ENCODE measurements around the gene GLT8D1. TPM values are rescaled to one million over a fixed set of nuclear protein-coding genes. Genes with fewer than 3 reads are reported as not detected.

GLT8D1 gene
- total and polyA plus RNA-seq, 2 experiments from 2014 or later, result 30.0 to 40.8 TPM

DNA sequence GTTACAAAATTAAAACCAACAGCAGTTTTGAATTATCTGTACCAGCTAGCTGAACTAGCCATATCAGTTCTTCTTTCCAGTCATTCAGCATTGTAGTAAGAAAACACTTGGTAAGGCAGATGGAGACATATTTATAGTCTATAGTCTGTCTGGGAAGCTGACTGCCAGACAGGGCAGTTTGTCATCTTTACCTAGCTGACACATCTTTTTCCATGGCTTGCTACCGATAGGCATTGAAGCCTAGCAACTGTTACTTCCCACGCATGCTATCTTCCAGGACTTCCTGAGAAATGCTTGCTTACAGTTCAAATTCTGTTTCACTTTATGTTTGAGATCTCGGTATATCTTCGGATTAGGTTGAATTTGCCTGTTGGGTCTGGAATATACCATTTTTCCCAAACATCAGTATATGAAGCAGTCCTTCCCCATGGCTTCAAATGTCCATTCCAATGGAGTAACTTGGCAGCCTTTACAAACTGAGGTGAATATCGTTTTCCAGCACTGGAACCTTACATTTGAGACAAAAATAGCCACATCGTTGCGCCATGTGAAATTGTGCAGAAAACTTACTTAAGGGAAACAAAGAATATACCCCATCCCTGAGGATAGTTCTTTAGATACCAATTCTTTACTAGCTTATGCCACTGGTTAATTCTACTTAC is 10.9 kb downstream of the GLT8D1 start:
- Mint-ChIP-seq H3K4me3 (no peak overlapping the region), H3K27ac (no peak overlapping the region)

More for the DNA sequence above, 10.9 kb downstream of the GLT8D1 start:
- no peak overlapping the region for H3K4me2 ChIP-seq
- H3F3A ChIP-seq (replicated peaks; ENCODE audit: low read depth), result peaks cover 71% of the 10 kb centered on the region
- DNase-seq (ENCODE audit: low spot score) (no peak), ATAC-seq (no peak)
- no peak overlapping the region for H3K4me3 ChIP-seq
- H3K4me1 Mint-ChIP-seq, result no peaks in the 10 kb centered on the region
- H3K9me2 ChIP-seq (ENCODE audit: insufficient read depth), result no peaks in the 10 kb centered on the region
- TF ChIP-seq STAT1 (IDR thresholded peaks at IDR 0.05; ENCODE audit: unreplicated experiment) (no peak), EZH2 (IDR thresholded peaks at IDR 0.05; ENCODE audit: low read depth, unreplicated experiment) (no peak), JUNB (IDR thresholded peaks at IDR 0.05; ENCODE audit: unreplicated experiment) (no peak)
- TF ChIP-seq, protein P1, sequence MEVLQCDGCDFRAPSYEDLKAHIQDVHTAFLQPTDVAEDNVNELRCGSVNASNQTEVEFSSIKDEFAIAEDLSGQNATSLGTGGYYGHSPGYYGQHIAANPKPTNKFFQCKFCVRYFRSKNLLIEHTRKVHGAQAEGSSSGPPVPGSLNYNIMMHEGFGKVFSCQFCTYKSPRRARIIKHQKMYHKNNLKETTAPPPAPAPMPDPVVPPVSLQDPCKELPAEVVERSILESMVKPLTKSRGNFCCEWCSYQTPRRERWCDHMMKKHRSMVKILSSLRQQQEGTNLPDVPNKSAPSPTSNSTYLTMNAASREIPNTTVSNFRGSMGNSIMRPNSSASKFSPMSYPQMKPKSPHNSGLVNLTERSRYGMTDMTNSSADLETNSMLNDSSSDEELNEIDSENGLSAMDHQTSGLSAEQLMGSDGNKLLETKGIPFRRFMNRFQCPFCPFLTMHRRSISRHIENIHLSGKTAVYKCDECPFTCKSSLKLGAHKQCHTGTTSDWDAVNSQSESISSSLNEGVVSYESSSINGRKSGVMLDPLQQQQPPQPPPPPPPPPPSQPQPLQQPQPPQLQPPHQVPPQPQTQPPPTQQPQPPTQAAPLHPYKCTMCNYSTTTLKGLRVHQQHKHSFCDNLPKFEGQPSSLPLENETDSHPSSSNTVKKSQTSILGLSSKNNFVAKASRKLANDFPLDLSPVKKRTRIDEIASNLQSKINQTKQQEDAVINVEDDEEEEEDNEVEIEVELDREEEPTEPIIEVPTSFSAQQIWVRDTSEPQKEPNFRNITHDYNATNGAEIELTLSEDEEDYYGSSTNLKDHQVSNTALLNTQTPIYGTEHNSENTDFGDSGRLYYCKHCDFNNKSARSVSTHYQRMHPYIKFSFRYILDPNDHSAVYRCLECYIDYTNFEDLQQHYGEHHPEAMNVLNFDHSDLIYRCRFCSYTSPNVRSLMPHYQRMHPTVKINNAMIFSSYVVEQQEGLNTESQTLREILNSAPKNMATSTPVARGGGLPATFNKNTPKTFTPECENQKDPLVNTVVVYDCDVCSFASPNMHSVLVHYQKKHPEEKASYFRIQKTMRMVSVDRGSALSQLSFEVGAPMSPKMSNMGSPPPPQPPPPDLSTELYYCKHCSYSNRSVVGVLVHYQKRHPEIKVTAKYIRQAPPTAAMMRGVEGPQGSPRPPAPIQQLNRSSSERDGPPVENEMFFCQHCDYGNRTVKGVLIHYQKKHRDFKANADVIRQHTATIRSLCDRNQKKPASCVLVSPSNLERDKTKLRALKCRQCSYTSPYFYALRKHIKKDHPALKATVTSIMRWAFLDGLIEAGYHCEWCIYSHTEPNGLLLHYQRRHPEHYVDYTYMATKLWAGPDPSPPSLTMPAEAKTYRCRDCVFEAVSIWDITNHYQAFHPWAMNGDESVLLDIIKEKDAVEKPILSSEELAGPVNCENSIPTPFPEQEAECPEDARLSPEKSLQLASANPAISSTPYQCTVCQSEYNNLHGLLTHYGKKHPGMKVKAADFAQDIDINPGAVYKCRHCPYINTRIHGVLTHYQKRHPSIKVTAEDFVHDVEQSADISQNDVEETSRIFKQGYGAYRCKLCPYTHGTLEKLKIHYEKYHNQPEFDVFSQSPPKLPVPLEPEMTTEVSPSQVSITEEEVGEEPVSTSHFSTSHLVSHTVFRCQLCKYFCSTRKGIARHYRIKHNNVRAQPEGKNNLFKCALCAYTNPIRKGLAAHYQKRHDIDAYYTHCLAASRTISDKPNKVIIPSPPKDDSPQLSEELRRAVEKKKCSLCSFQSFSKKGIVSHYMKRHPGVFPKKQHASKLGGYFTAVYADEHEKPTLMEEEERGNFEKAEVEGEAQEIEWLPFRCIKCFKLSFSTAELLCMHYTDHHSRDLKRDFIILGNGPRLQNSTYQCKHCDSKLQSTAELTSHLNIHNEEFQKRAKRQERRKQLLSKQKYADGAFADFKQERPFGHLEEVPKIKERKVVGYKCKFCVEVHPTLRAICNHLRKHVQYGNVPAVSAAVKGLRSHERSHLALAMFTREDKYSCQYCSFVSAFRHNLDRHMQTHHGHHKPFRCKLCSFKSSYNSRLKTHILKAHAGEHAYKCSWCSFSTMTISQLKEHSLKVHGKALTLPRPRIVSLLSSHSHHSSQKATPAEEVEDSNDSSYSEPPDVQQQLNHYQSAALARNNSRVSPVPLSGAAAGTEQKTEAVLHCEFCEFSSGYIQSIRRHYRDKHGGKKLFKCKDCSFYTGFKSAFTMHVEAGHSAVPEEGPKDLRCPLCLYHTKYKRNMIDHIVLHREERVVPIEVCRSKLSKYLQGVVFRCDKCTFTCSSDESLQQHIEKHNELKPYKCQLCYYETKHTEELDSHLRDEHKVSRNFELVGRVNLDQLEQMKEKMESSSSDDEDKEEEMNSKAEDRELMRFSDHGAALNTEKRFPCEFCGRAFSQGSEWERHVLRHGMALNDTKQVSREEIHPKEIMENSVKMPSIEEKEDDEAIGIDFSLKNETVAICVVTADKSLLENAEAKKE (CRISPR knock-in tag; IDR thresholded peaks at IDR 0.05), result no peak
- TF ChIP-seq, protein P2, sequence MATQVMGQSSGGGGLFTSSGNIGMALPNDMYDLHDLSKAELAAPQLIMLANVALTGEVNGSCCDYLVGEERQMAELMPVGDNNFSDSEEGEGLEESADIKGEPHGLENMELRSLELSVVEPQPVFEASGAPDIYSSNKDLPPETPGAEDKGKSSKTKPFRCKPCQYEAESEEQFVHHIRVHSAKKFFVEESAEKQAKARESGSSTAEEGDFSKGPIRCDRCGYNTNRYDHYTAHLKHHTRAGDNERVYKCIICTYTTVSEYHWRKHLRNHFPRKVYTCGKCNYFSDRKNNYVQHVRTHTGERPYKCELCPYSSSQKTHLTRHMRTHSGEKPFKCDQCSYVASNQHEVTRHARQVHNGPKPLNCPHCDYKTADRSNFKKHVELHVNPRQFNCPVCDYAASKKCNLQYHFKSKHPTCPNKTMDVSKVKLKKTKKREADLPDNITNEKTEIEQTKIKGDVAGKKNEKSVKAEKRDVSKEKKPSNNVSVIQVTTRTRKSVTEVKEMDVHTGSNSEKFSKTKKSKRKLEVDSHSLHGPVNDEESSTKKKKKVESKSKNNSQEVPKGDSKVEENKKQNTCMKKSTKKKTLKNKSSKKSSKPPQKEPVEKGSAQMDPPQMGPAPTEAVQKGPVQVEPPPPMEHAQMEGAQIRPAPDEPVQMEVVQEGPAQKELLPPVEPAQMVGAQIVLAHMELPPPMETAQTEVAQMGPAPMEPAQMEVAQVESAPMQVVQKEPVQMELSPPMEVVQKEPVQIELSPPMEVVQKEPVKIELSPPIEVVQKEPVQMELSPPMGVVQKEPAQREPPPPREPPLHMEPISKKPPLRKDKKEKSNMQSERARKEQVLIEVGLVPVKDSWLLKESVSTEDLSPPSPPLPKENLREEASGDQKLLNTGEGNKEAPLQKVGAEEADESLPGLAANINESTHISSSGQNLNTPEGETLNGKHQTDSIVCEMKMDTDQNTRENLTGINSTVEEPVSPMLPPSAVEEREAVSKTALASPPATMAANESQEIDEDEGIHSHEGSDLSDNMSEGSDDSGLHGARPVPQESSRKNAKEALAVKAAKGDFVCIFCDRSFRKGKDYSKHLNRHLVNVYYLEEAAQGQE (IDR thresholded peaks at IDR 0.05; ENCODE audit: unreplicated experiment), result no peak
- peaks cover 78% of the 10 kb centered on the region for H3K36me3 Mint-ChIP-seq (ENCODE audit: low read depth)
- H3K27ac ChIP-seq (ENCODE audit: low read depth), result peak overlapping the region; percentile 52
- no peaks in the 10 kb centered on the region for H3K4me1 ChIP-seq (ENCODE audit: insufficient read depth)
- H3K27me3 Mint-ChIP-seq (ENCODE audit: insufficient read depth, low read depth, poor library complexity), result peaks cover 5% of the 10 kb centered on the region
- H4K20me1 ChIP-seq (replicated peaks; ENCODE audit: insufficient read depth), result peaks cover 50% of the 10 kb centered on the region
- H3K27me3 ChIP-seq (ENCODE audit: insufficient read depth), result no peaks in the 10 kb centered on the region
- H3K9me3 Mint-ChIP-seq, result no peaks in the 10 kb centered on the region
- no peak overlapping the region for H2AFZ ChIP-seq
- H3K36me3 ChIP-seq (ENCODE audit: insufficient read depth), result peaks cover 69% of the 10 kb centered on the region
- peaks cover 13% of the 10 kb centered on the region for H3K79me2 ChIP-seq (replicated peaks; ENCODE audit: insufficient read depth)

Data from GM23338 (cell line).